Measurements from ENCODE around the gene MRPL54.
"Not testable (repeated sequence)": the region's sequence is repeated elsewhere in the genome, so short reads cannot be mapped to it uniquely, and the experiment has no call there.

MRPL54 gene

GRCh38 chr19:3813473-3814392 lies 51.3 kb downstream of the MRPL54 start:
- DNase-seq: no peak

DNA sequence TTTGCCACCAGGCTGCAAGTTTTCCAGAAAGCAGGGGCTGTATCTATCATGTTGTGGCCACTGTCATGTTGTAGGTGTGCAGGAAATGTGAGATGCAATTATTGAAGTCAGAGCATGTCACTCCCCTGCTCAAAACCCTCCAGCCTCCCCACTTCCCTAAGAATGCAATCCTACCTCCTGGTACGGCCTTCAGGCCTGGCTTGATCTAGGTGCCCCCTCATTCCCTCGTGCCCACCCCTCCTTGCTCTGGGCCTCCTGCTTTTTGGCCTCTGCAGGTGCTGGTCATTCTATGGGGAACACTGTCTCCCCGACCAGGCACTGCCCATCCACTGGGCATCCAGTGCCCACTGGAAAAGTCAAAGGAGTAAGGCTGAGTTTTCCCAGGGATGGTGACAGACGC lies 52.2 kb downstream of the MRPL54 start:
- no peak for DNase-seq

DNA sequence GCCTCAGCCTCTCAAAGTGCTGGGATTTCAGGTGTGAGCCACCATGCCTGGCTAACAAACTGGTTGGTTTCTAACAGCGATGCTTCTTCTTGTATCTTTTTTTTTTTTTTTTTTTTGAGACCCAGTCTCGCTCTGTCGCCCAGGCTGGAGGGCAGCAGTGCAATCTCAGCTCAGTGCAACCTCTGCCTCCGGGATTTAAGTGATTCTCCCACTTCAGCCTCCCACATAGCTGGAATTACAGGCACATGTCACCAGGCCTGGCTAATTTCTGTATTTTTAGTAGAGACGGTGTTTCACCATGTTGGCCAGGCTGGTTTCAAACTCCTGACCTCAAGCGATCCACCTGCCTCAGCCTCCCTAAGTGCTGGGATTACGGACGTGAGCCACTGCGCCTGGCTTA lies 53.7 kb downstream of the MRPL54 start:
- DNase-seq: not testable (repeated sequence)

DNA sequence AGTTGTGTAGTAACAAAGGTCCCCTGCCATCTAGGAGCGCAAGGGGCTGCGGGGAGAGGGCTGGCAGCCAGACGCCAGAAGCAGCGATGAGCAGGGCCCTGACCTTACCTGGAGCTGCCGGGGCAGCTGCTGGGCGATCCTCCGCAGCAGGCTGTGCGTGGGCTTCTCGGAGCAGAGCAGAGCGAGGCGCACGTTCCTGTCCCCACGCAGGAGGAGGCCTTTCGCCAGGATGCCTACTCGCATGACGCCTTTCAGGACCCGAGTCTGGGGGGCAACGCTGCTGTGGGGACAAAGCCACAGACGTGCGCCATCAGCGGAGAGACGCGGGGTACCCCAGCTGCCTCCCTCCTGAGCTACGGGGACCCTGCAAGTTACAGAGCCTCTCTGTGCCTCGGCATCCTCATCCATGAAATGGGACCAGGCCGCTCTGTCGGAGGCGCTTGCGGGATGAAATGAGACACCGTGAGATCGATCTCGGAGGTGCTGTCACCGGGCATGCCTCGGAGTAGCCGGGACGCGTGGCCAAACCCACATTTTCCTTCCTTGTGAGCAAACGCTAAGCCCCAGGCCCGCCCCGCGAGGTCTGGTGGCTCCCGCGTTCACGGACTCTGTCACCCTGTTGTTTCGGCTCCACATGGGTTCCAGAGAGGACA lies 54.2 kb downstream of the MRPL54 start:
- no peak for DNase-seq

All from activated CD4-positive, alpha-beta T cell treated with anti-CD3 and anti-CD28 coated beads, Interleukin-2, Interleukin-6, amounts not matched to agents 100 ng/mL and 50 ng/mL, durations not matched to agents 16 hours and 8 hours (primary cell).